Trophoblast cell (in vitro differentiated cells and primary cell): ENCODE data around the gene CFAP107.

Experiments
- DNase-seq, 2 donors: peaks; one replicate each; pipeline ENCODE4 v3.0.0-alpha.2; 2016
- H2AFZ ChIP-seq: 2 replicates; pipeline ENCODE4 v1.6.1; 2013; ENCODE audit warnings: low read length, moderate library complexity, mild to moderate bottlenecking; ENCODE audit not compliant: insufficient read depth, poor library complexity
- H2AK5ac ChIP-seq: 2 replicates; pipeline ENCODE4 v1.6.1; 2013; ENCODE audit warnings: mild to moderate bottlenecking, low read length
- H2BK120ac ChIP-seq: 2 replicates; pipeline ENCODE4 v1.6.1; 2013; ENCODE audit warnings: low read length, mild to moderate bottlenecking, moderate library complexity; ENCODE audit not compliant: insufficient read depth, poor library complexity
- H2BK12ac ChIP-seq: 2 replicates; pipeline ENCODE4 v1.6.1; 2013; ENCODE audit warnings: mild to moderate bottlenecking, low read length, moderate library complexity
- H2BK5ac ChIP-seq: 2 replicates; pipeline ENCODE4 v1.6.1; 2013; ENCODE audit warnings: low read length, low read depth, moderate library complexity, mild to moderate bottlenecking; ENCODE audit not compliant: poor library complexity
- H3K14ac ChIP-seq: 2 replicates; pipeline ENCODE4 v1.6.1; 2013; ENCODE audit warnings: mild to moderate bottlenecking, low read length
- H3K18ac ChIP-seq: 2 replicates; pipeline ENCODE4 v1.6.1; 2013; ENCODE audit warnings: mild to moderate bottlenecking, low read length
- H3K23ac ChIP-seq: 2 replicates; pipeline ENCODE4 v1.6.1; 2013; ENCODE audit warnings: low read length
- H3K27ac ChIP-seq: 2 replicates; pipeline ENCODE4 v1.5.1; 2013; ENCODE audit warnings: low read depth, mild to moderate bottlenecking, inconsistent platforms, low read length, moderate library complexity
- H3K27me3 ChIP-seq: 2 replicates; pipeline ENCODE4 v1.6.1; 2013; ENCODE audit warnings: inconsistent platforms, mild to moderate bottlenecking, low read length, moderate library complexity; ENCODE audit not compliant: insufficient read depth
- H3K36me3 ChIP-seq, 2 experiments: 1 replicate in 1 of 2; 2 replicates in 1 of 2; pipeline ENCODE4 v1.6.1; 2013; ENCODE audit warnings: low read length in 2 of 2, mild to moderate bottlenecking in 2 of 2, moderate library complexity in 1 of 2; ENCODE audit not compliant: insufficient read depth in 2 of 2, control insufficient read depth in 1 of 2
- H3K4ac ChIP-seq: 2 replicates; pipeline ENCODE4 v1.6.1; 2013; ENCODE audit warnings: low read depth, mild to moderate bottlenecking, low read length, moderate library complexity
- H3K4me1 ChIP-seq, 2 experiments: 1 replicate in 1 of 2; 2 replicates in 1 of 2; pipeline ENCODE4 v1.6.1; 2013; ENCODE audit warnings: low read length in 2 of 2, mild to moderate bottlenecking in 2 of 2, moderate library complexity in 1 of 2; ENCODE audit not compliant: insufficient read depth in 2 of 2, control insufficient read depth in 1 of 2
- H3K4me2 ChIP-seq: 2 replicates; pipeline ENCODE4 v1.6.1; 2013; ENCODE audit warnings: inconsistent platforms, mild to moderate bottlenecking, low read length, moderate library complexity
- H3K4me3 ChIP-seq: 2 replicates; pipeline ENCODE4 v1.5.1; 2013; ENCODE audit warnings: mild to moderate bottlenecking, low read depth, low read length, inconsistent platforms
- H3K79me1 ChIP-seq: one replicate; pipeline ENCODE4 v1.6.1; 2013; ENCODE audit warnings: low read length
- H3K79me2 ChIP-seq: 2 replicates; pipeline ENCODE4 v1.6.1; 2013; ENCODE audit warnings: low read length, mild to moderate bottlenecking; ENCODE audit not compliant: control insufficient read depth, insufficient read depth, poor library complexity
- H3K9ac ChIP-seq: 2 replicates; pipeline ENCODE4 v1.6.1; 2013; ENCODE audit warnings: mild to moderate bottlenecking, low read length
- H3K9me3 ChIP-seq: 2 replicates; pipeline ENCODE4 v1.6.1; 2013; ENCODE audit warnings: low read depth, mild to moderate bottlenecking, control low read depth, inconsistent platforms, low read length; ENCODE audit not compliant: insufficient read depth
- H4K12ac ChIP-seq: 2 replicates; pipeline ENCODE4 v1.6.1; 2013; ENCODE audit warnings: low read depth, mild to moderate bottlenecking, low read length, moderate library complexity
- H4K8ac ChIP-seq: 2 replicates; pipeline ENCODE4 v1.6.1; 2013; ENCODE audit warnings: low read depth, mild to moderate bottlenecking, low read length, moderate library complexity
- H4K91ac ChIP-seq: one replicate; pipeline ENCODE4 v1.6.1; 2013; ENCODE audit warnings: low read depth, mild to moderate bottlenecking, low read length, moderate library complexity
- WGBS: extraction: QIAGEN DNeasy Blood & Tissue Kit; methylation state at CpG from one replicate; pipeline ENCODE4 v1.1.7; 2013; ENCODE audit warnings: missing lambda C conversion rate; ENCODE audit not compliant: insufficient read length, insufficient coverage; ENCODE audit errors: extremely low coverage; 5-methylcytosine and 5-hydroxymethylcytosine counted together

Gene CFAP107

DNA sequence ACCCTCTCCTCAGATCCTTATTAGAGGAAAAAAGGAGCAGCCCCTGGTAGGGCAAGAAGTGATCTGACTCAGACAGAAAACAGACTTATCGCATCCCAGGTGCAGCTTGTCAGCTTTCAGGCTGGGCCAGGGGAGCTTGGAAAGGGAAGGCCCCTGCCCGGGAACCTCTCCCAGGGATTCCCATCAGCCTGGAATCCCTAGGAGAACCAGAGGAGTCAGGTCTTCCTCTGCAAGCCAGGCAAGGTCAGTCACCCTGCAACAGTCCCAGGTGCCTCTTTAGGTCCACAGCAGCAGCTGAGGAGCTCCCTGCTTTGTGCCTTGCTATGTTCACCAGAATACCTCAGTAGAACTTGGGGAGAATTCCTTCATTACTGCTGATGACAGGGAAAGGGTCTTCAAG lies 24.6 kb downstream of the CFAP107 start:
- no peak overlapping the region for H3K4me2 ChIP-seq
- H4K8ac ChIP-seq = no peak overlapping the region
- no peaks in the 10 kb centered on the region for H3K4me1 ChIP-seq
- no peak overlapping the region for H3K14ac ChIP-seq
- H3K36me3 ChIP-seq = no peaks in the 10 kb centered on the region
- DNase-seq = no peak
- no CpG with 5 or more reads among the region's 2 CpGs for whole genome bisulfite sequencing
- no peak overlapping the region for H3K4ac ChIP-seq
- no peak overlapping the region for H4K91ac ChIP-seq
- H3K9me3 ChIP-seq = peaks cover 3% of the 10 kb centered on the region
- no peaks in the 10 kb centered on the region for H3K79me1 ChIP-seq
- no peak overlapping the region for H3K4me3 ChIP-seq
- H2BK12ac ChIP-seq = no peak overlapping the region
- H2BK120ac ChIP-seq = no peak overlapping the region
- H3K27ac ChIP-seq = no peak overlapping the region
- H3K23ac ChIP-seq = no peak overlapping the region
- H4K12ac ChIP-seq = no peak overlapping the region
- H3K27me3 ChIP-seq = no peaks in the 10 kb centered on the region
- no peak overlapping the region for H2AFZ ChIP-seq
- no peak overlapping the region for H2BK5ac ChIP-seq
- no peaks in the 10 kb centered on the region for H3K79me2 ChIP-seq
- H3K18ac ChIP-seq = no peak overlapping the region
- H3K9ac ChIP-seq = no peak overlapping the region
- no peak overlapping the region for H2AK5ac ChIP-seq

DNA sequence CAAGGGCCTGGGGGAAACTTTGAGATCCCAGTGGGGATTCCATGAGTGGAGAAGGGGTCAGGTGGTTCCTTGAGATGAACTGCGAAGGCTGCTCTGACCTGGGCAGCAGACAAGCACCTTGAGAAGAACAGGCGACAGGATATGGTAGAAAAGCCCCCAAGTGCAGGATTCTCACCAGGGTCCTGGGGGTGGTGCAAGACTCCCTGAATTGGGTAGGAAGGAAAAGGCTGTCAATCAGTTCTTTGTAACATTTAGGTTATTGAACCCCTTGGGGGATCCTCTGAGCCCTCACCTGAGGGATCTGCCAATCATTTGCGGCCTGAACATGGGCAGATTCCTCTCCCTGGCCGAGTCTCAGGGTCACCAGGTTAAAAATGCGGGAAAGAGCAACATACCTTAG lies 25.2 kb downstream of the CFAP107 start:
- no CpG with 5 or more reads among the region's 5 CpGs for WGBS
- H3K79me1 ChIP-seq = no peaks in the 10 kb centered on the region
- DNase-seq = no peak
- no peak overlapping the region for H2AK5ac ChIP-seq
- H3K4me1 ChIP-seq = no peaks in the 10 kb centered on the region
- H2AFZ ChIP-seq = no peak overlapping the region
- no peaks in the 10 kb centered on the region for H3K79me2 ChIP-seq
- no peaks in the 10 kb centered on the region for H3K36me3 ChIP-seq
- H4K8ac ChIP-seq = no peak overlapping the region
- H4K12ac ChIP-seq = no peak overlapping the region
- H2BK12ac ChIP-seq = no peak overlapping the region
- no peaks in the 10 kb centered on the region for H3K27me3 ChIP-seq
- no peak overlapping the region for H3K4me3 ChIP-seq
- H3K9ac ChIP-seq = no peak overlapping the region
- no peak overlapping the region for H3K18ac ChIP-seq
- peaks cover 3% of the 10 kb centered on the region for H3K9me3 ChIP-seq
- no peak overlapping the region for H3K23ac ChIP-seq
- H4K91ac ChIP-seq = no peak overlapping the region
- H3K27ac ChIP-seq = no peak overlapping the region
- H2BK5ac ChIP-seq = no peak overlapping the region
- H3K4me2 ChIP-seq = no peak overlapping the region
- H2BK120ac ChIP-seq = no peak overlapping the region
- H3K4ac ChIP-seq = no peak overlapping the region
- H3K14ac ChIP-seq = no peak overlapping the region

DNA sequence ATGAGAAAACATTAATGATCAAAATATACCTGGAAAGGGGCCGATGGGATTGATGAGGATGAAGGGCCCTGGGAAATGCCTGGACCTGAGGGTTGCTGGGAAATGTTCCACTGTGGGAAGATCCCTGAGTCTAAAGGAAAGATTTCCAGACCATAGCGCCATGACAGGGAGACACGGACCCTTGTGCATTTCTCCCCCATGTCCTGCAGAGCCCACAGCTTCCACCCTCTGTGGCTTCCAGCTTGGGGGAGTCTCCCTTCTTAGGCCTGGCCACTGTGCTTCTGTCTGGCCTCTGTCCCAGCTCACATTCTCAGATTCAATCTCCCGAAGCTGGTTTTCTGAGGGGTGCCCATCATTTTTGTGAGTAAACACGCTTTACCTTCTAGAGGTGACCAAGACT lies 26.5 kb downstream of the CFAP107 start:
- H3K18ac ChIP-seq = no peak overlapping the region
- H3K4me3 ChIP-seq = no peak overlapping the region
- H3K79me2 ChIP-seq = no peaks in the 10 kb centered on the region
- H3K27me3 ChIP-seq = no peaks in the 10 kb centered on the region
- no peak overlapping the region for H3K23ac ChIP-seq
- no peak overlapping the region for H4K12ac ChIP-seq
- H2BK120ac ChIP-seq = no peak overlapping the region
- no peaks in the 10 kb centered on the region for H3K36me3 ChIP-seq
- H3K79me1 ChIP-seq = no peaks in the 10 kb centered on the region
- whole genome bisulfite sequencing = no CpG with 5 or more reads among the region's 5 CpGs
- no peak overlapping the region for H3K4ac ChIP-seq
- H3K4me2 ChIP-seq = no peak overlapping the region
- H4K8ac ChIP-seq = no peak overlapping the region
- no peak overlapping the region for H2AFZ ChIP-seq
- no peak overlapping the region for H2BK12ac ChIP-seq
- H2AK5ac ChIP-seq = no peak overlapping the region
- no peak overlapping the region for H3K9ac ChIP-seq
- H2BK5ac ChIP-seq = no peak overlapping the region
- no peak overlapping the region for H3K14ac ChIP-seq
- H4K91ac ChIP-seq = no peak overlapping the region
- DNase-seq = no peak
- H3K4me1 ChIP-seq = no peaks in the 10 kb centered on the region
- peaks cover 3% of the 10 kb centered on the region for H3K9me3 ChIP-seq
- no peak overlapping the region for H3K27ac ChIP-seq

DNA sequence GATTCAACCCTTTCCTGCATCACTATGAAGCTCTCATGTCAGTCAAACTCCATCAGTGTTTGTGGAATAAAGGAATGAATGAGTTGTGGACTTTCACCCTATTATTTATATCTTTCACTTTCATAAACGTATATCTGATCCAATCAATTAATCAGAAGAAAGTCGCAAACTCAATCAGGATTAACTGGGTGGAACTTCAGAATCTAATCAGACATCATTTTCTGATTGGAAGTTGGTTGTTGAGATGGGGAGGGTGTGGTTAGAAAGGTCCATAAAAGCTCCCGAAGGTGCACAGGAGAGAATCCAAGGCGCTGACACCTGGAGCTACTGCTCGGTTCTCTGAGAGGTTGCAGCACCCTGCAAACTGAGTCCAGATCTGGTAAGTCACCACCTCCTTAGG lies 27.4 kb downstream of the CFAP107 start, which contains the start of gene PRAMEF12:
TSS of gene PRAMEF12 (plus strand) at position 301 of the 400 bp plus-strand sequence. CDS start 1,130 bp downstream, outside the sequence.
- no peaks in the 10 kb centered on the region for H3K36me3 ChIP-seq
- no peak for DNase-seq

More for the DNA sequence above, 27.4 kb downstream of the CFAP107 start, which contains the start of gene PRAMEF12:
- no peaks in the 10 kb centered on the region for H3K4me1 ChIP-seq
- no peak within 1 kb of the TSS for H2AK5ac ChIP-seq
- H3K27ac ChIP-seq = no peak within 1 kb of the TSS
- H2BK5ac ChIP-seq = no peak within 1 kb of the TSS
- no peaks in the 10 kb centered on the region for H3K79me2 ChIP-seq
- no peak within 1 kb of the TSS for H2AFZ ChIP-seq
- no peak within 1 kb of the TSS for H3K14ac ChIP-seq
- H3K4me3 ChIP-seq = no peak within 1 kb of the TSS
- H3K9ac ChIP-seq = no peak within 1 kb of the TSS
- peaks cover 3% of the 10 kb centered on the region for H3K9me3 ChIP-seq
- H2BK120ac ChIP-seq = no peak within 1 kb of the TSS
- no peak within 1 kb of the TSS for H4K8ac ChIP-seq
- no peak within 1 kb of the TSS for H3K23ac ChIP-seq
- WGBS = no CpG with 5 or more reads among the region's 5 CpGs
- no peaks in the 10 kb centered on the region for H3K79me1 ChIP-seq
- no peak within 1 kb of the TSS for H4K12ac ChIP-seq
- H2BK12ac ChIP-seq = no peak within 1 kb of the TSS
- no peak within 1 kb of the TSS for H3K18ac ChIP-seq
- H3K4me2 ChIP-seq = no peak within 1 kb of the TSS
- no peak within 1 kb of the TSS for H4K91ac ChIP-seq
- no peaks in the 10 kb centered on the region for H3K27me3 ChIP-seq
- no peak within 1 kb of the TSS for H3K4ac ChIP-seq
